ENCODE results near the gene C3orf52. TPM values are rescaled to one million over a fixed set of nuclear protein-coding genes. Genes with fewer than 3 reads are reported as not detected.
A peak's percentile ranks its signal among the peaks of the same experiment; 100 is the strongest.

C3orf52 gene
- total RNA-seq, 2 experiments from 2014 or later = 3.3 to 4.4 TPM

GRCh38 chr3:112132975-112133448 is 46.8 kb downstream of the C3orf52 start, which contains the start of gene GCSAM:
Gene GCSAM (minus strand): TSS chr3:112133248. CDS start chr3:112133120, 128 bp downstream.
- ChIA-PET CTCF (interaction anchor here (0.8 to 1.3 kb wide), 3 partner anchors 8 to 200 kb away, joined by 3 to 14 read pairs (median 4); partner anchors contain the start of gene CD200), POLR2A (interaction anchor here (0.9 to 1.1 kb wide), 3 partner anchors 10 to 366 kb away, joined by 3 read pairs; partner anchors contain the start of gene BTLA)
- Mint-ChIP-seq H3K9me3 (no peaks in the 10 kb centered on the region), H3K36me3 (peaks cover 2% of the 10 kb centered on the region), H3K4me1 (ENCODE audit: low read depth) (peaks cover 86% of the 10 kb centered on the region), H3K27ac (peak within 1 kb of the TSS; percentile 98), H3K4me3 (peak within 1 kb of the TSS; percentile 98), H3K27me3 (no peaks in the 10 kb centered on the region)
- peak; percentile 86 for DNase-seq
- intact Hi-C loops (cut with micrococcal nuclease) = loop anchor here (1.0 to 5.0 kb wide), 6 partner anchors 10 to 516 kb away; partner anchors contain the start of genes CD200 and SLC35A5

GRCh38 chr3:112133626-112134334 is 47.6 kb downstream of the C3orf52 start:
- Mint-ChIP-seq H3K36me3 (peaks cover 2% of the 10 kb centered on the region), H3K4me1 (ENCODE audit: low read depth) (peaks cover 78% of the 10 kb centered on the region), H3K27ac (peak overlapping the region; percentile 98), H3K4me3 (peak overlapping the region; percentile 98), H3K27me3 (no peaks in the 10 kb centered on the region), H3K9me3 (no peaks in the 10 kb centered on the region)
- CTCF ChIA-PET = interaction anchor here (6.2 kb wide), 1 partner anchor 23 kb away, joined by 42 read pairs; no protein-coding TSS in a partner anchor
- DNase-seq = no peak
- POLR2A ChIA-PET = no interaction called here
- intact Hi-C loops (cut with micrococcal nuclease) = loop anchor here (1.0 to 5.0 kb wide), 7 partner anchors 10 to 516 kb away; partner anchors contain the start of genes CD200 and SLC35A5

- ChIA-PET POLR2A (no interaction called here), CTCF (interaction anchor here (6.2 kb wide), 1 partner anchor 24 kb away, joined by 42 read pairs; no protein-coding TSS in a partner anchor)
- no peak overlapping the region for H3K4me3 Mint-ChIP-seq
- H3K36me3 Mint-ChIP-seq = peaks cover 1% of the 10 kb centered on the region
- no peaks in the 10 kb centered on the region for H3K9me3 Mint-ChIP-seq
- no peaks in the 10 kb centered on the region for H3K27me3 Mint-ChIP-seq
- intact Hi-C loops (cut with micrococcal nuclease) = loop anchor here (2.0 to 5.0 kb wide), 3 partner anchors 302 to 543 kb away; no protein-coding TSS in a partner anchor
- H3K27ac Mint-ChIP-seq = peak overlapping the region; percentile 98
- H3K4me1 Mint-ChIP-seq (ENCODE audit: low read depth) = peaks cover 71% of the 10 kb centered on the region
- peak; percentile 22 for DNase-seq
These were observed 48.3 kb downstream of the C3orf52 start for GRCh38 chr3:112134335-112135124.

- Mint-ChIP-seq H3K36me3 (no peaks in the 10 kb centered on the region), H3K27me3 (no peaks in the 10 kb centered on the region), H3K4me3 (no peak overlapping the region), H3K27ac (no peak overlapping the region), H3K9me3 (no peaks in the 10 kb centered on the region), H3K4me1 (ENCODE audit: low read depth) (peaks cover 70% of the 10 kb centered on the region)
- CTCF ChIA-PET = interaction anchor here (0.8 to 6.2 kb wide), 5 partner anchors 8 to 384 kb away, joined by 3 to 42 read pairs (median 18); no protein-coding TSS in a partner anchor
- intact Hi-C loops (cut with micrococcal nuclease) = loop anchor here (2.0 to 5.0 kb wide), 2 partner anchors 161 to 541 kb away; no protein-coding TSS in a partner anchor
- POLR2A ChIA-PET = no interaction called here
- no peak for DNase-seq
These were observed 49.9 kb downstream of the C3orf52 start for GRCh38 chr3:112136046-112136445.

GRCh38 chr3:112136959-112137693 is 50.9 kb downstream of the C3orf52 start:
- no peaks in the 10 kb centered on the region for H3K36me3 Mint-ChIP-seq
- no peak overlapping the region for H3K27ac Mint-ChIP-seq
- H3K27me3 Mint-ChIP-seq = no peaks in the 10 kb centered on the region
- no peaks in the 10 kb centered on the region for H3K9me3 Mint-ChIP-seq
- peaks cover 70% of the 10 kb centered on the region for H3K4me1 Mint-ChIP-seq (ENCODE audit: low read depth)
- no peak overlapping the region for H3K4me3 Mint-ChIP-seq
- peak; percentile 59 for DNase-seq
- POLR2A ChIA-PET = no interaction called here
- CTCF ChIA-PET = interaction anchor here (0.5 to 6.2 kb wide), 17 partner anchors 9 to 1094 kb away, joined by 3 to 42 read pairs (median 8); partner anchors contain the start of genes CD200 and SLC9C1
- intact Hi-C loops (cut with micrococcal nuclease) = loop anchor here (1.0 to 5.0 kb wide), 4 partner anchors 160 to 540 kb away; no protein-coding TSS in a partner anchor

- intact Hi-C loops (cut with micrococcal nuclease) = loop anchor here (1.0 to 5.0 kb wide), 4 partner anchors 159 to 540 kb away; no protein-coding TSS in a partner anchor
- no peaks in the 10 kb centered on the region for H3K36me3 Mint-ChIP-seq
These were observed 51.6 kb downstream of the C3orf52 start for GRCh38 chr3:112137781-112138180.

GRCh38 chr3:112138219-112138969 is 52.2 kb downstream of the C3orf52 start:
- Mint-ChIP-seq H3K4me1 (ENCODE audit: low read depth) (peaks cover 60% of the 10 kb centered on the region), H3K36me3 (no peaks in the 10 kb centered on the region), H3K27me3 (no peaks in the 10 kb centered on the region), H3K9me3 (no peaks in the 10 kb centered on the region), H3K27ac (no peak overlapping the region), H3K4me3 (no peak overlapping the region)
- no peak for DNase-seq
- POLR2A ChIA-PET = no interaction called here
- intact Hi-C loops (cut with micrococcal nuclease) = loop anchor here (5.0 kb wide), 1 partner anchor 539 kb away; no protein-coding TSS in a partner anchor
- CTCF ChIA-PET = interaction anchor here (0.7 to 6.2 kb wide), 17 partner anchors 10 to 395 kb away, joined by 3 to 42 read pairs (median 8); partner anchors contain the start of genes CD200 and SLC9C1

More at GRCh38 chr3:112137781-112138180, 51.6 kb downstream of the C3orf52 start:
- H3K4me3 Mint-ChIP-seq = no peak overlapping the region
- CTCF ChIA-PET = interaction anchor here (0.6 to 6.2 kb wide), 16 partner anchors 10 to 395 kb away, joined by 3 to 42 read pairs (median 8); partner anchors contain the start of genes CD200 and SLC9C1
- DNase-seq = no peak
- no peaks in the 10 kb centered on the region for H3K9me3 Mint-ChIP-seq
- POLR2A ChIA-PET = no interaction called here
- H3K4me1 Mint-ChIP-seq (ENCODE audit: low read depth) = peaks cover 63% of the 10 kb centered on the region
- H3K27ac Mint-ChIP-seq = no peak overlapping the region
- H3K27me3 Mint-ChIP-seq = no peaks in the 10 kb centered on the region

GRCh38 chr3:112140584-112140983 is 54.4 kb downstream of the C3orf52 start:
- CTCF ChIA-PET = interaction anchor here (0.6 to 2.5 kb wide), 2 partner anchors 89 to 153 kb away, joined by 3 to 14 read pairs; partner anchors contain the start of gene SLC9C1
- DNase-seq = no peak
- peaks cover 9% of the 10 kb centered on the region for H3K36me3 Mint-ChIP-seq
- peaks cover 12% of the 10 kb centered on the region for H3K9me3 Mint-ChIP-seq
- no peak overlapping the region for H3K4me3 Mint-ChIP-seq
- no peaks in the 10 kb centered on the region for H3K27me3 Mint-ChIP-seq
- intact Hi-C loops (cut with micrococcal nuclease) = loop anchor here (2.0 to 5.0 kb wide), 3 partner anchors 832 to 1607 kb away; partner anchors contain the start of genes ATP6V1A and NAA50
- POLR2A ChIA-PET = interaction anchor here (1.4 kb wide), 1 partner anchor 13 kb away, joined by 3 read pairs; no protein-coding TSS in a partner anchor
- H3K4me1 Mint-ChIP-seq (ENCODE audit: low read depth) = peaks cover 49% of the 10 kb centered on the region
- H3K27ac Mint-ChIP-seq = no peak overlapping the region

GRCh38 chr3:112141293-112141692 is 55.1 kb downstream of the C3orf52 start:
- ChIA-PET POLR2A (no interaction called here), CTCF (interaction anchor here (1.0 kb wide), 1 partner anchor 9 kb away, joined by 3 read pairs; the partner anchor contains the start of gene GCSAM)
- DNase-seq = no peak
- Mint-ChIP-seq H3K27ac (no peak overlapping the region), H3K4me3 (no peak overlapping the region), H3K4me1 (ENCODE audit: low read depth) (peaks cover 42% of the 10 kb centered on the region), H3K36me3 (peaks cover 15% of the 10 kb centered on the region), H3K27me3 (no peaks in the 10 kb centered on the region), H3K9me3 (peaks cover 18% of the 10 kb centered on the region)
- intact Hi-C loops (cut with micrococcal nuclease) = loop anchor here (2.0 to 5.0 kb wide), 3 partner anchors 831 to 1606 kb away; partner anchors contain the start of genes ATP6V1A and NAA50

- Mint-ChIP-seq H3K9me3 (peaks cover 34% of the 10 kb centered on the region), H3K27me3 (no peaks in the 10 kb centered on the region), H3K36me3 (peaks cover 26% of the 10 kb centered on the region), H3K4me3 (peak overlapping the region; percentile 53), H3K27ac (peak overlapping the region; percentile 77), H3K4me1 (ENCODE audit: low read depth) (peaks cover 30% of the 10 kb centered on the region)
- DNase-seq = no peak
- CTCF ChIA-PET = no interaction called here
- POLR2A ChIA-PET = interaction anchor here (1.0 to 1.1 kb wide), 3 partner anchors 10 to 195 kb away, joined by 3 read pairs; partner anchors contain the start of gene GCSAM
- intact Hi-C loops (cut with micrococcal nuclease) = loop anchor here (1.0 to 5.0 kb wide), 5 partner anchors 10 to 1604 kb away; partner anchors contain the start of genes ATP6V1A, GCSAM and NAA50
These were observed 57.1 kb downstream of the C3orf52 start for GRCh38 chr3:112143251-112143650.

Data from activated CD4-positive, alpha-beta memory T cell treated with anti-CD3 and anti-CD28 coated beads for 36 hours (primary cell).